GM10248 (cell line): ENCODE data around the gene OR6S1.
"Not testable (repeated sequence)": the region's sequence is repeated elsewhere in the genome, so short reads cannot be mapped to it uniquely, and the experiment has no call there.

Experiments used
- CTCF ChIA-PET: fragments of 300-600 bp; sonication (Branson Sonifier 250); formaldehyde crosslinking; extraction: SDS; loops from one replicate; lab custom pipeline; 2021; ENCODE audit warnings: antibody characterized with exemption; lab: Yijun Ruan, JAX
- POLR2A ChIA-PET: fragments of 350-650 bp; sonication (Branson Sonifier 250); formaldehyde crosslinking; extraction: SDS; loops from one replicate; lab custom pipeline; 2020; ENCODE audit warnings: antibody characterized with exemption; lab: Yijun Ruan, JAX
- DNase-seq: peaks from one replicate; pipeline ENCODE4 v3.0.0; 2012; ENCODE audit errors: extremely low spot score
- CTCF ChIP-seq: IDR thresholded peaks from 2 replicates; pipeline ENCODE4 v1.5.1; 2012; ENCODE audit warnings: mild to moderate bottlenecking, low read depth; ENCODE audit errors: extremely low read depth, missing control alignments, control extremely low read depth

The OR6S1 gene

GRCh38 chr14:20671597-20672283 lies 30.2 kb upstream of the OR6S1 start:
- ChIA-PET POLR2A (interaction anchor here (0.7 kb wide), 1 partner anchor 12 kb away, joined by 3 read pairs; no protein-coding TSS in a partner anchor), CTCF (interaction anchor here (1.5 to 2.7 kb wide), 2 partner anchors 8 to 10 kb away, joined by 3 to 6 read pairs; no protein-coding TSS in a partner anchor)
- no peak for DNase-seq
- TF ChIP-seq CTCF = no peak

- ChIA-PET CTCF (interaction anchor here (1.0 to 3.3 kb wide), 10 partner anchors 10 to 187 kb away, joined by 3 to 49 read pairs (median 4); partner anchors contain the start of gene RNASE4), POLR2A (interaction anchor here (1.4 to 2.4 kb wide), 2 partner anchors 12 to 326 kb away, joined by 4 to 16 read pairs; partner anchors contain the start of gene PARP2)
- DNase-seq = no peak
- TF ChIP-seq CTCF = no peak
Observed at GRCh38 chr14:20668969-20669368, 27.5 kb upstream of the OR6S1 start.

GRCh38 chr14:20667957-20668356 lies 26.5 kb upstream of the OR6S1 start:
- CTCF ChIA-PET = interaction anchor here (0.7 to 3.3 kb wide), 12 partner anchors 9 to 303 kb away, joined by 3 to 49 read pairs (median 4); no protein-coding TSS in a partner anchor
- DNase-seq = peak; percentile 72
- no peak for TF ChIP-seq CTCF
- POLR2A ChIA-PET = interaction anchor here (1.4 to 2.4 kb wide), 2 partner anchors 13 to 325 kb away, joined by 4 to 16 read pairs; partner anchors contain the start of gene PARP2

- CTCF ChIA-PET = interaction anchor here (1.4 to 11.0 kb wide), 7 partner anchors 16 to 192 kb away, joined by 3 to 199 read pairs (median 7); partner anchors contain the start of genes ANG and RNASE4
- POLR2A ChIA-PET, DNase-seq: not testable (repeated sequence)
Observed at GRCh38 chr14:20666400-20666961, 25.0 kb upstream of the OR6S1 start.

GRCh38 chr14:20662968-20663732 lies 21.7 kb upstream of the OR6S1 start:
- peak; percentile 55 for DNase-seq
- ChIA-PET CTCF (interaction anchor here (0.8 to 11.0 kb wide), 5 partner anchors 10 to 50 kb away, joined by 3 to 199 read pairs (median 5); partner anchors contain the start of genes ANG and RNASE4), POLR2A (interaction anchor here (0.7 to 1.4 kb wide), 4 partner anchors 18 to 179 kb away, joined by 3 to 5 read pairs (median 4); no protein-coding TSS in a partner anchor)
- TF ChIP-seq CTCF = peak; percentile 59

GRCh38 chr14:20661197-20661596 lies 19.7 kb upstream of the OR6S1 start:
- POLR2A ChIA-PET = no interaction called here
- TF ChIP-seq CTCF = no peak
- CTCF ChIA-PET = interaction anchor here (11.0 kb wide), 1 partner anchor 21 kb away, joined by 199 read pairs; the partner anchor contains the start of genes ANG and RNASE4
- DNase-seq = no peak
